ENCODE data around the gene UROC1. TPM values are rescaled to one million over a fixed set of nuclear protein-coding genes. Genes with fewer than 3 reads are reported as not detected.

The UROC1 gene
- total RNA-seq, 1 experiment from 2014 or later, result not detected

GRCh38 chr3:126494970-126495230, 22.7 kb downstream of the UROC1 start:
- Histone ChIP-seq H2BK20ac (ENCODE audit: low read depth, low read length, poor library complexity, severe bottlenecking) (no peak overlapping the region), H4K5ac (ENCODE audit: insufficient read length, low read depth, low read length) (no peak overlapping the region), H2BK120ac (ENCODE audit: low read depth, low read length, poor library complexity, severe bottlenecking) (no peak overlapping the region), H2BK15ac (ENCODE audit: low read depth, low read length) (no peak overlapping the region), H3K79me1 (ENCODE audit: insufficient read depth, low read depth, low read length, poor library complexity, severe bottlenecking) (no peaks in the 10 kb centered on the region), H3K27ac (ENCODE audit: insufficient read length, low read depth, low read length) (no peak overlapping the region), H2BK5ac (ENCODE audit: insufficient read length, low read length) (no peak overlapping the region), H2AK5ac (ENCODE audit: insufficient read length, low read length) (no peak overlapping the region), H4K8ac (replicated peaks; ENCODE audit: insufficient read length, low read depth, low read length) (no peak overlapping the region), H3K4ac (ENCODE audit: low read depth, low read length) (no peak overlapping the region), H3K27me3 (ENCODE audit: insufficient read depth, low read length) (no peaks in the 10 kb centered on the region), H3K18ac (ENCODE audit: insufficient read length, low read depth, low read length) (no peak overlapping the region), H2AFZ (ENCODE audit: low read length) (no peak overlapping the region), H4K91ac (ENCODE audit: insufficient read length, low read depth, low read length) (no peak overlapping the region), H3K23me2 (ENCODE audit: insufficient read length, low read depth, low read length, poor library complexity, severe bottlenecking) (no peaks in the 10 kb centered on the region), H3K23ac (ENCODE audit: insufficient read length, low read depth, low read length) (no peak overlapping the region), H3K4me2 (ENCODE audit: insufficient read depth, insufficient read length, low read length) (no peak overlapping the region), H3T11ph (ENCODE audit: low read length) (no peak overlapping the region), H2BK12ac (ENCODE audit: insufficient read length, low read depth, low read length) (no peak overlapping the region), H3K9ac (ENCODE audit: extremely low read depth, insufficient read length, low read length) (no peak overlapping the region), H3K56ac (ENCODE audit: insufficient read length, low read depth, low read length) (no peak overlapping the region), H3K14ac (ENCODE audit: insufficient read depth, low read length) (no peak overlapping the region), H3K9me3 (ENCODE audit: control insufficient read depth, low read depth, low read length) (no peaks in the 10 kb centered on the region), H3K4me1 (ENCODE audit: insufficient read depth, low read length) (peaks cover 3% of the 10 kb centered on the region; the same call in 1 of the 2 replicates), H3K79me2 (ENCODE audit: insufficient read depth, low read length) (no peaks in the 10 kb centered on the region), H4K20me1 (ENCODE audit: control insufficient read depth, insufficient read depth, insufficient read length) (no peaks in the 10 kb centered on the region)
- Mint-ChIP-seq H3K4me1 (peaks cover 12 to 20% of the 10 kb centered on the region in 2 experiments), H3K4me3 (no peak overlapping the region), H3K9me3 (no peaks in the 10 kb centered on the region), H3K27ac (peak overlapping the region in 1 of 3 experiments; percentile 55; a peak in 1 of 7 replicates), H3K36me3 (ENCODE audit: insufficient read depth in 1 of 3, low read depth in 3 of 3) (no peaks in the 10 kb centered on the region; a peak in 1 of 7 replicates), H3K27me3 (ENCODE audit: low read depth) (no peaks in the 10 kb centered on the region)
- no peak for DNase-seq
- no peak for TF ChIP-seq CTCF (conservative IDR thresholded peaks at IDR 0.05)
- WGBS (ENCODE audit: extremely low coverage, insufficient read length, low lambda C conversion rate), result no CpG with 5 or more reads among the region's 6 CpGs
